Sigmoid colon (tissue), 7 donors: Measurements from ENCODE around the gene DYNLT2B. TPM values are rescaled to one million over a fixed set of nuclear protein-coding genes. Genes with fewer than 3 reads are reported as not detected.

Experiments
- DNase-seq: peaks from one replicate; pipeline ENCODE4 v3.0.0-alpha.2; 2019
- H3K27ac ChIP-seq, 4 donors: fragments of 200-600 bp; sonication (generic); one replicate each; pipeline ENCODE4 v1.5.1; 2016 to 2019; ENCODE audit warnings: mild to moderate bottlenecking in 1 of 4
- H3K27me3 ChIP-seq, 3 donors: fragments of 200-600 bp; sonication (generic); one replicate each; pipeline ENCODE4 v1.5.1; 2019; ENCODE audit warnings: mild to moderate bottlenecking in 1 of 3
- H3K36me3 ChIP-seq, 4 donors: fragments of 200-600 bp; sonication (generic); one replicate each; pipeline ENCODE4 v1.5.1; 2016 to 2019
- H3K4me1 ChIP-seq, 4 donors: fragments of 200-600 bp; sonication (generic); one replicate each; pipeline ENCODE4 v1.5.1; 2017 to 2019
- H3K4me3 ChIP-seq, 4 donors: fragments of 200-600 bp; sonication (generic); one replicate each; pipeline ENCODE4 v1.5.1; 2017 to 2019; ENCODE audit warnings: mild to moderate bottlenecking in 2 of 4, moderate library complexity in 1 of 4
- H3K9me3 ChIP-seq, 4 donors: fragments of 200-600 bp in 3 of 4; sonication (generic) in 3 of 4; one replicate each; pipeline versions ENCODE4 v1.5.1 to v1.6.1; 2013 to 2019
- CTCF ChIP-seq, 4 experiments: fragments of 450-650 bp in 3 of 4; fragments of 200-600 bp in 1 of 4; IDR thresholded peaks; one replicate each; pipeline ENCODE4 v1.5.1; 2016 to 2019; ENCODE audit warnings: antibody characterized with exemption in 4 of 4, mild to moderate bottlenecking in 3 of 4, moderate library complexity in 2 of 4
- EP300 ChIP-seq, 4 donors: sonication (generic); formaldehyde crosslinking; IDR thresholded peaks; one replicate each; pipeline ENCODE4 v1.6.1; 2017; ENCODE audit warnings: antibody characterized with exemption in 4 of 4
- POLR2A ChIP-seq, 2 donors: fragments of 450-650 bp; IDR thresholded peaks; one replicate each; pipeline ENCODE4 v1.6.1; 2016; ENCODE audit warnings: antibody characterized with exemption in 2 of 2, mild to moderate bottlenecking in 2 of 2, moderate library complexity in 2 of 2
- POLR2AphosphoS5 ChIP-seq, 4 donors: sonication (generic); formaldehyde crosslinking; IDR thresholded peaks; one replicate each; pipeline ENCODE4 v1.6.1; 2017; ENCODE audit warnings: antibody characterized with exemption in 4 of 4
- WGBS, 2 donors: extraction: QIAGEN DNeasy Blood & Tissue Kit; methylation state at CpG; one replicate each; pipeline ENCODE4 v1.1.7; 2013; 5-methylcytosine and 5-hydroxymethylcytosine counted together
- intact Hi-C: fragments of 100-400 bp; cut with DNase I; formaldehyde crosslinking; loops from one replicate; pipeline ENCODE4 v1.15.1; 2023
- polyA plus RNA-seq, 3 donors: library from polyadenylated mRNA; stranded (reverse); fragments of 200-250 nt; gene quantifications; one replicate each; pipeline ENCODE4 v1.2.3, GENCODE V29; 2013
- total RNA-seq, 4 donors: library from RNA; depleted of rRNA; stranded (reverse); fragments of >200 nt; gene quantifications; one replicate each; pipeline ENCODE4 v1.1.0, GENCODE V29; 2016
- donor health status: healthy with polysubstance abuse.
- donor health status: Bipolar disorder and iron deficiency.
- donor health status: healthy.

The DYNLT2B gene
- total and polyA plus RNA-seq, 7 donors = 3.9 to 17.8 (median 11.5) TPM

GRCh38 chr3:196334982-196335381 is 16.9 kb upstream of the DYNLT2B start:
- intact Hi-C loops = no loop called here
- no peaks in the 10 kb centered on the region for H3K4me1 ChIP-seq
- no peaks in the 10 kb centered on the region for H3K36me3 ChIP-seq
- H3K9me3 ChIP-seq = no peaks in the 10 kb centered on the region
- no peak overlapping the region for H3K4me3 ChIP-seq
- H3K27me3 ChIP-seq = peaks cover 0 to 25% (median 0%) of the 10 kb centered on the region in 3 donors
- 26 to 61% methylated on average over 1 of the region's 1 CpG for WGBS, 2 donors
- H3K27ac ChIP-seq = no peak overlapping the region
- no peak for DNase-seq
- TF ChIP-seq POLR2A (IDR thresholded peaks at IDR 0.05) (no peak), POLR2AphosphoS5 (IDR thresholded peaks at IDR 0.05) (no peak), EP300 (IDR thresholded peaks at IDR 0.05) (no peak), CTCF (IDR thresholded peaks at IDR 0.05) (no peak)

- 87 to 90% methylated on average over 8 of the region's 8 CpGs for WGBS, 2 donors
- no peaks in the 10 kb centered on the region for H3K36me3 ChIP-seq
- H3K27me3 ChIP-seq = peaks cover 0 to 32% (median 0%) of the 10 kb centered on the region in 3 donors
- no peak for DNase-seq
- intact Hi-C loops = no loop called here
- H3K27ac ChIP-seq = no peak overlapping the region
- H3K4me3 ChIP-seq = no peak overlapping the region
- no peaks in the 10 kb centered on the region for H3K9me3 ChIP-seq
- H3K4me1 ChIP-seq = peaks cover 0 to 6% (median 2%) of the 10 kb centered on the region in 4 donors
- TF ChIP-seq EP300 (IDR thresholded peaks at IDR 0.05) = no peak
- TF ChIP-seq CTCF (IDR thresholded peaks at IDR 0.05) = no peak
- no peak for TF ChIP-seq POLR2AphosphoS5 (IDR thresholded peaks at IDR 0.05)
- TF ChIP-seq POLR2A (IDR thresholded peaks at IDR 0.05) = no peak
These were observed 14.1 kb upstream of the DYNLT2B start for GRCh38 chr3:196332168-196332567.

GRCh38 chr3:196327405-196327804 is 9.4 kb upstream of the DYNLT2B start:
- no peaks in the 10 kb centered on the region for H3K36me3 ChIP-seq

GRCh38 chr3:196326936-196327335 is 8.9 kb upstream of the DYNLT2B start:
- Histone ChIP-seq H3K4me3 (no peak overlapping the region), H3K27ac (no peak overlapping the region), H3K27me3 (peaks cover 0 to 16% (median 0%) of the 10 kb centered on the region in 3 donors), H3K9me3 (no peaks in the 10 kb centered on the region), H3K36me3 (no peaks in the 10 kb centered on the region), H3K4me1 (peaks cover 0 to 6% (median 2%) of the 10 kb centered on the region in 4 donors)
- WGBS, 2 donors = 75 to 85% methylated on average over 9 of the region's 9 CpGs
- no peak for DNase-seq
- TF ChIP-seq POLR2AphosphoS5 (IDR thresholded peaks at IDR 0.05) = no peak
- no peak for TF ChIP-seq EP300 (IDR thresholded peaks at IDR 0.05)
- no peak for TF ChIP-seq POLR2A (IDR thresholded peaks at IDR 0.05)
- no peak for TF ChIP-seq CTCF (IDR thresholded peaks at IDR 0.05)
- intact Hi-C loops = no loop called here

More at GRCh38 chr3:196327405-196327804, 9.4 kb upstream of the DYNLT2B start:
- 47 to 48% methylated on average over 6 of the region's 6 CpGs for WGBS, 2 donors
- Histone ChIP-seq H3K9me3 (no peaks in the 10 kb centered on the region), H3K27me3 (peaks cover 0 to 18% (median 0%) of the 10 kb centered on the region in 3 donors), H3K27ac (no peak overlapping the region), H3K4me3 (no peak overlapping the region), H3K4me1 (peaks cover 0 to 6% (median 2%) of the 10 kb centered on the region in 4 donors)
- no peak for DNase-seq
- TF ChIP-seq EP300 (IDR thresholded peaks at IDR 0.05) (no peak), CTCF (IDR thresholded peaks at IDR 0.05) (no peak), POLR2AphosphoS5 (IDR thresholded peaks at IDR 0.05) (no peak), POLR2A (IDR thresholded peaks at IDR 0.05) (no peak)
- intact Hi-C loops = no loop called here

GRCh38 chr3:196323691-196324090 is 5.7 kb upstream of the DYNLT2B start:
- 75% methylated on average over 11 of the region's 11 CpGs for WGBS, 2 donors
- no peaks in the 10 kb centered on the region for H3K9me3 ChIP-seq
- intact Hi-C loops = no loop called here

More at GRCh38 chr3:196323691-196324090, 5.7 kb upstream of the DYNLT2B start:
- Histone ChIP-seq H3K27me3 (peaks cover 0 to 11% (median 0%) of the 10 kb centered on the region in 3 donors), H3K4me3 (no peak overlapping the region), H3K36me3 (no peaks in the 10 kb centered on the region), H3K4me1 (peaks cover 0 to 6% (median 2%) of the 10 kb centered on the region in 4 donors), H3K27ac (no peak overlapping the region)
- no peak for DNase-seq
- TF ChIP-seq EP300 (IDR thresholded peaks at IDR 0.05) = no peak
- TF ChIP-seq CTCF (IDR thresholded peaks at IDR 0.05) = no peak
- TF ChIP-seq POLR2AphosphoS5 (IDR thresholded peaks at IDR 0.05) = no peak
- TF ChIP-seq POLR2A (IDR thresholded peaks at IDR 0.05) = no peak
